Measurements from ENCODE around the gene MAGEA12. TPM values are rescaled to one million over a fixed set of nuclear protein-coding genes. Genes with fewer than 3 reads are reported as not detected.
"Not testable (repeated sequence)": the region's sequence is repeated elsewhere in the genome, so short reads cannot be mapped to it uniquely, and the experiment has no call there.

Gene MAGEA12
- total and polyA plus RNA-seq, 4 experiments from 2014 or later: not detected

- H3K27me3 Mint-ChIP-seq; H3K4me1 ChIP-seq (ENCODE audit: insufficient read depth, low read length); H3K36me3 Mint-ChIP-seq; H3K36me3 ChIP-seq (ENCODE audit: insufficient read depth, low read length); H3K9me3 ChIP-seq (ENCODE audit: control insufficient read depth in 1 of 2, low read length in 2 of 2); POLR2A ChIA-PET (ENCODE audit: partially characterized antibody); H3K27ac Mint-ChIP-seq; CTCF ChIA-PET (ENCODE audit: partially characterized antibody); H3K27me3 ChIP-seq (ENCODE audit: insufficient read depth, low read length); H3K4me1 Mint-ChIP-seq; H3K9me3 Mint-ChIP-seq; H3K4me3 Mint-ChIP-seq; H3K4me3 ChIP-seq (ENCODE audit: low read length in 2 of 2); H3K27ac ChIP-seq (ENCODE audit: low read depth, low read length); DNase-seq; intact Hi-C loops (cut with micrococcal nuclease): not testable (repeated sequence)
These were observed 53.5 kb downstream of the MAGEA12 start for GRCh38 chrX:152787062-152787461.

Other genes with a start within 250 kb of the MAGEA12 start
- not detected for gene GABRQ, start 95.9 kb upstream of the MAGEA12 start, total RNA-seq
- gene GABRQ, start 95.9 kb upstream of the MAGEA12 start, polyA plus RNA-seq: not detected
- gene MAGEA3, start 35.0 kb upstream of the MAGEA12 start, total RNA-seq: not detected
- not detected for gene MAGEA3, start 35.0 kb upstream of the MAGEA12 start, polyA plus RNA-seq
- gene CSAG2, start 24.5 kb upstream of the MAGEA12 start, total RNA-seq: not detected
- gene CSAG2, start 24.5 kb upstream of the MAGEA12 start, polyA plus RNA-seq: not detected
- gene MAGEA2B, start 19.1 kb upstream of the MAGEA12 start, total RNA-seq: not detected
- gene MAGEA2B, start 19.1 kb upstream of the MAGEA12 start, polyA plus RNA-seq: not detected
- not detected for gene CSAG1, start within 50 bp of the MAGEA12 start, total RNA-seq
- gene CSAG1, start within 50 bp of the MAGEA12 start, polyA plus RNA-seq: not detected
- gene MAGEA2, start 20.1 kb downstream of the MAGEA12 start, total RNA-seq: not detected
- not detected for gene MAGEA2, start 20.1 kb downstream of the MAGEA12 start, polyA plus RNA-seq
- not detected for gene CSAG3, start 25.5 kb downstream of the MAGEA12 start, total RNA-seq
- not detected for gene CSAG3, start 25.5 kb downstream of the MAGEA12 start, polyA plus RNA-seq
- gene MAGEA6, start 35.9 kb downstream of the MAGEA12 start, total RNA-seq: not detected
- gene MAGEA6, start 35.9 kb downstream of the MAGEA12 start, polyA plus RNA-seq: not detected
- gene CETN2, start 97.0 kb downstream of the MAGEA12 start, total RNA-seq: 1 to 10 TPM; 5.6 to 6.5 TPM
- gene CETN2, start 97.0 kb downstream of the MAGEA12 start, polyA plus RNA-seq: 10 to 100 TPM; 24.9 to 31.4 TPM
- gene NSDHL, start 97.3 kb downstream of the MAGEA12 start, total RNA-seq: 1 to 10 TPM; 6.5 to 7.1 TPM
- 10 to 100 TPM; 15.8 to 20.3 TPM for gene NSDHL, start 97.3 kb downstream of the MAGEA12 start, polyA plus RNA-seq
- gene ZNF185, start 164.3 kb downstream of the MAGEA12 start, total RNA-seq: 1 to 10 TPM; 2.0 to 2.2 TPM
- 1 to 10 TPM; 2.7 to 2.9 TPM for gene ZNF185, start 164.3 kb downstream of the MAGEA12 start, polyA plus RNA-seq